GM19452 (cell line): Measurements from ENCODE around the gene OTOP1.
"Not testable (repeated sequence)": the region's sequence is repeated elsewhere in the genome, so short reads cannot be mapped to it uniquely, and the experiment has no call there.

ENCODE experiments used
- ATAC-seq: cut with Tn5 transposase; IDR thresholded peaks from one replicate; pipeline ENCODE4 v1.9.1; 2021; ENCODE audit not compliant: unreplicated experiment

The OTOP1 gene

GRCh38 chr4:4226606-4227438 is at the start of gene OTOP1:
Gene OTOP1, minus strand, starts transcription at chr4:4226929. Its CDS starts 65 bp downstream, at chr4:4226864.
- no peak for ATAC-seq

GRCh38 chr4:4274226-4274625 is 47.5 kb upstream of the OTOP1 start:
- no peak for ATAC-seq

GRCh38 chr4:4271912-4272311 is 45.2 kb upstream of the OTOP1 start:
- ATAC-seq = no peak

GRCh38 chr4:4270529-4270928 is 43.8 kb upstream of the OTOP1 start:
- no peak for ATAC-seq

GRCh38 chr4:4269856-4270255 is 43.1 kb upstream of the OTOP1 start:
- no peak for ATAC-seq

- ATAC-seq = no peak
These were observed 42.6 kb upstream of the OTOP1 start for GRCh38 chr4:4269331-4269731.

GRCh38 chr4:4268776-4269175 is 42.0 kb upstream of the OTOP1 start:
- ATAC-seq = no peak

- no peak for ATAC-seq
These were observed 41.3 kb upstream of the OTOP1 start for GRCh38 chr4:4267981-4268380.

GRCh38 chr4:4260185-4260751 is 33.5 kb upstream of the OTOP1 start:
- peak; percentile 61 for ATAC-seq

GRCh38 chr4:4259484-4260100 is 32.9 kb upstream of the OTOP1 start:
- no peak for ATAC-seq

GRCh38 chr4:4257705-4258104 is 31.0 kb upstream of the OTOP1 start:
- ATAC-seq = not testable (repeated sequence)

- ATAC-seq = no peak
These were observed 30.1 kb upstream of the OTOP1 start for GRCh38 chr4:4256799-4257198.

- no peak for ATAC-seq
These were observed 27.9 kb upstream of the OTOP1 start for GRCh38 chr4:4254666-4255065.

GRCh38 chr4:4254199-4254598 is 27.5 kb upstream of the OTOP1 start:
- no peak for ATAC-seq

GRCh38 chr4:4249866-4250265 is 23.1 kb upstream of the OTOP1 start:
- no peak for ATAC-seq

GRCh38 chr4:4249342-4249741 is 22.6 kb upstream of the OTOP1 start:
- ATAC-seq = not testable (repeated sequence)

- no peak for ATAC-seq
These were observed 22.1 kb upstream of the OTOP1 start for GRCh38 chr4:4248885-4249203.

- ATAC-seq = peak; percentile 99
These were observed 21.5 kb upstream of the OTOP1 start, which contains the start of gene TMEM128 for GRCh38 chr4:4248029-4248884. Gene TMEM128, minus strand, starts transcription at chr4:4248223. Its CDS starts 21 bp downstream, at chr4:4248202.

- ATAC-seq = peak; percentile 19
These were observed 20.9 kb upstream of the OTOP1 start for GRCh38 chr4:4247696-4248028.

- ATAC-seq = no peak
These were observed 18.4 kb upstream of the OTOP1 start for GRCh38 chr4:4245172-4245571.

- not testable (repeated sequence) for ATAC-seq
These were observed 12.8 kb upstream of the OTOP1 start for GRCh38 chr4:4239551-4239950.
